NCI-H524 treated with DMSO at 0.1 percent for 48 hours (cell line): ENCODE data around the gene FBLN5.
"Not testable (repeated sequence)": the region's sequence is repeated elsewhere in the genome, so short reads cannot be mapped to it uniquely, and the experiment has no call there.

ENCODE experiments used
- DNase-seq: peaks from one replicate; lab custom pipeline; 2025; lab: John Stamatoyannopoulos, UW

Gene FBLN5

GRCh38 chr14:91884664-91885063, 62.8 kb downstream of the FBLN5 start:
- DNase-seq = no peak

GRCh38 chr14:91883753-91884152, 63.7 kb downstream of the FBLN5 start:
- DNase-seq = no peak

GRCh38 chr14:91882776-91883175, 64.7 kb downstream of the FBLN5 start:
- DNase-seq = no peak

GRCh38 chr14:91882369-91882768, 65.1 kb downstream of the FBLN5 start:
- no peak for DNase-seq

GRCh38 chr14:91879196-91879595, 68.3 kb downstream of the FBLN5 start:
- no peak for DNase-seq

GRCh38 chr14:91878274-91878673, 69.2 kb downstream of the FBLN5 start:
- no peak for DNase-seq

GRCh38 chr14:91877376-91877915, 70.0 kb downstream of the FBLN5 start:
- DNase-seq = no peak

GRCh38 chr14:91876492-91876891, 71.0 kb downstream of the FBLN5 start:
- no peak for DNase-seq

GRCh38 chr14:91875525-91876286, 71.8 kb downstream of the FBLN5 start:
- DNase-seq = no peak

GRCh38 chr14:91873471-91874415, 73.8 kb downstream of the FBLN5 start:
- no peak for DNase-seq

- DNase-seq = no peak
Measured at GRCh38 chr14:91872517-91873470, 74.7 kb downstream of the FBLN5 start.

- no peak for DNase-seq
Measured at GRCh38 chr14:91872011-91872501, 75.4 kb downstream of the FBLN5 start.

- not testable (repeated sequence) for DNase-seq
Measured at GRCh38 chr14:91871401-91871800, 76.1 kb downstream of the FBLN5 start.

- no peak for DNase-seq
Measured at GRCh38 chr14:91870890-91871289, 76.6 kb downstream of the FBLN5 start.

- no peak for DNase-seq
Measured at GRCh38 chr14:91870001-91870400, 77.5 kb downstream of the FBLN5 start.

- DNase-seq = no peak
Measured at GRCh38 chr14:91869556-91869955, 77.9 kb downstream of the FBLN5 start.

GRCh38 chr14:91867316-91867988, 80.0 kb downstream of the FBLN5 start, which contains the start of gene TC2N:
Gene TC2N, minus strand, starts transcription at chr14:91867536. Its CDS starts 53,767 bp downstream, at chr14:91813769.
- peak; percentile 64 for DNase-seq

- no peak for DNase-seq
Measured at GRCh38 chr14:91866511-91867295, 80.8 kb downstream of the FBLN5 start.

GRCh38 chr14:91866061-91866460, 81.4 kb downstream of the FBLN5 start:
- no peak for DNase-seq

- DNase-seq = no peak
Measured at GRCh38 chr14:91862417-91862816, 85.1 kb downstream of the FBLN5 start.
